ENCODE results near the gene TNIK.
"Not testable (repeated sequence)": the region's sequence is repeated elsewhere in the genome, so short reads cannot be mapped to it uniquely, and the experiment has no call there.

The TNIK gene

DNA sequence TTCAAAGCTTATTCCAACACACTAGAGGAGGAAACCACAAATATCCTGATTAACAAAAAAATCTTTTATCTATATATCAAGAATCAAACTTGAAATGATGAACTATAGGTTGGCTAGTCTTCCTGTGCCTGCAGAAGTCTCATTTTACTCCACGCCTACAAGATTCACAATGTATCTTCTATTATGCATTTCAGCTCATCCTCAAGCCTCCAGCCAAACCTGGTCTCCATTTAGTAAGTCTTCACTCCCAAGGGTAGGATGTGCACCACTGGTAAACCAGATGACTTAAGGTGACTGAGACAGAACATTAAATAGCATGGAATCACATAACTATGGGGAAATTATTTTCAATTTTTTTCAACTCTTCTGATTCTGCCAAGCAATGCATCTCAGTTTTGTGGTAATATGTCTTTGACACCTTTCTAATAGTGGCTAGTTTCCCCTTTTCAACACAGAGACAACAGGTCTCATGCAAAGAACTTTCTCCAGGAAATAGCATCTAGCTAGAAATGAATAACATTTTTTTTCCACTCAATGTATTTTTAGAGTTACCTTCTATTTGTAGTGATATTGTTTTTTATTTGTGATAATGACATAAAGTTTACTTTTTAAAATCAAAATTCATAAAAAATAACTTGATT lies 166.9 kb downstream of the TNIK start:
- Histone ChIP-seq H3K27ac (no peak overlapping the region), H3K36me3 (no peaks in the 10 kb centered on the region), H3K4me3 (no peak overlapping the region), H3K4me1 (peaks cover 0 to 39% (median 24%) of the 10 kb centered on the region in 4 donors), H3K9me3 (no peaks in the 10 kb centered on the region), H3K27me3 (no peaks in the 10 kb centered on the region)
- no peak for DNase-seq
- TF ChIP-seq, protein P1, sequence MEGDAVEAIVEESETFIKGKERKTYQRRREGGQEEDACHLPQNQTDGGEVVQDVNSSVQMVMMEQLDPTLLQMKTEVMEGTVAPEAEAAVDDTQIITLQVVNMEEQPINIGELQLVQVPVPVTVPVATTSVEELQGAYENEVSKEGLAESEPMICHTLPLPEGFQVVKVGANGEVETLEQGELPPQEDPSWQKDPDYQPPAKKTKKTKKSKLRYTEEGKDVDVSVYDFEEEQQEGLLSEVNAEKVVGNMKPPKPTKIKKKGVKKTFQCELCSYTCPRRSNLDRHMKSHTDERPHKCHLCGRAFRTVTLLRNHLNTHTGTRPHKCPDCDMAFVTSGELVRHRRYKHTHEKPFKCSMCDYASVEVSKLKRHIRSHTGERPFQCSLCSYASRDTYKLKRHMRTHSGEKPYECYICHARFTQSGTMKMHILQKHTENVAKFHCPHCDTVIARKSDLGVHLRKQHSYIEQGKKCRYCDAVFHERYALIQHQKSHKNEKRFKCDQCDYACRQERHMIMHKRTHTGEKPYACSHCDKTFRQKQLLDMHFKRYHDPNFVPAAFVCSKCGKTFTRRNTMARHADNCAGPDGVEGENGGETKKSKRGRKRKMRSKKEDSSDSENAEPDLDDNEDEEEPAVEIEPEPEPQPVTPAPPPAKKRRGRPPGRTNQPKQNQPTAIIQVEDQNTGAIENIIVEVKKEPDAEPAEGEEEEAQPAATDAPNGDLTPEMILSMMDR (IDR thresholded peaks at IDR 0.05): no peak
- intact Hi-C loops (cut with DNase I; ENCODE audit: low total_unique reads): no loop called here

GRCh38 chr3:171290680-171291079 lies 169.5 kb downstream of the TNIK start:
- intact Hi-C loops (cut with DNase I; ENCODE audit: low total_unique reads): no loop called here
- TF ChIP-seq, protein P1 (IDR thresholded peaks at IDR 0.05): no peak
- Histone ChIP-seq H3K4me3 (no peak overlapping the region), H3K27ac (no peak overlapping the region), H3K9me3 (no peaks in the 10 kb centered on the region), H3K36me3 (no peaks in the 10 kb centered on the region), H3K4me1 (peaks cover 0 to 23% (median 10%) of the 10 kb centered on the region in 4 donors), H3K27me3 (no peaks in the 10 kb centered on the region)
- DNase-seq: no peak

GRCh38 chr3:171289291-171289690 lies 170.9 kb downstream of the TNIK start:
- H3K27ac ChIP-seq: no peak overlapping the region
- H3K4me3 ChIP-seq: no peak overlapping the region
- H3K36me3 ChIP-seq: no peaks in the 10 kb centered on the region
- intact Hi-C loops (cut with DNase I; ENCODE audit: low total_unique reads): no loop called here
- H3K27me3 ChIP-seq: no peaks in the 10 kb centered on the region
- DNase-seq: no peak
- peaks cover 0 to 26% (median 9%) of the 10 kb centered on the region in 4 donors for H3K4me1 ChIP-seq
- TF ChIP-seq, protein P1 (IDR thresholded peaks at IDR 0.05): no peak
- H3K9me3 ChIP-seq: no peaks in the 10 kb centered on the region

DNA sequence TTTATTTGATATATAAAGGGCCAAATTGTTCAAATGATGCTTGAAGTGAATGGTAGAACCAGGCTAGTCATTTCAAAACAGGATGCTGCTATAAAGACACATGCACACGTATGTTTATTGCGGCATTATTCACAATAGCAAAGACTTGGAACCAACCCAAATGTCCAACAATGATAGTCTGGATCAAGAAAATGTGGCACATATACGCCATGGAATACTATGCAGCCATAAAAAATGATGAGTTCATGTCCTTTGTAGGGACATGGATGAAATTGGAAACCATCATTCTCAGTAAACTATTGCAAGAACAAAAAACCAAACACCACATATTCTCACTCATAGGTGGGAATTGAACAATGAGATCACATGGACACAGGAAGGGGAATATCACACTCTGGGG lies 172.4 kb downstream of the TNIK start:
- peaks cover 0 to 41% (median 21%) of the 10 kb centered on the region in 4 donors for H3K4me1 ChIP-seq
- H3K9me3 ChIP-seq; H3K27me3 ChIP-seq; H3K27ac ChIP-seq; H3K36me3 ChIP-seq; H3K4me3 ChIP-seq; DNase-seq; intact Hi-C loops (cut with DNase I; ENCODE audit: low total_unique reads): not testable (repeated sequence)

- Histone ChIP-seq H3K4me3 (no peak overlapping the region), H3K27me3 (no peaks in the 10 kb centered on the region), H3K36me3 (no peaks in the 10 kb centered on the region), H3K9me3 (no peaks in the 10 kb centered on the region), H3K4me1 (peaks cover 0 to 48% (median 26%) of the 10 kb centered on the region in 4 donors), H3K27ac (no peak overlapping the region)
- no peak for DNase-seq
- intact Hi-C loops (cut with DNase I; ENCODE audit: low total_unique reads): no loop called here
- TF ChIP-seq, protein P1 (IDR thresholded peaks at IDR 0.05): no peak
These were observed 173.5 kb downstream of the TNIK start for GRCh38 chr3:171286580-171287249.

GRCh38 chr3:171285287-171285686 lies 174.9 kb downstream of the TNIK start:
- H3K4me1 ChIP-seq: peaks cover 0 to 53% (median 26%) of the 10 kb centered on the region in 4 donors
- H3K36me3 ChIP-seq: no peaks in the 10 kb centered on the region
- H3K4me3 ChIP-seq: no peak overlapping the region
- no peaks in the 10 kb centered on the region for H3K27me3 ChIP-seq
- peak overlapping the region; percentile 25 to 79 for H3K27ac ChIP-seq
- intact Hi-C loops (cut with DNase I; ENCODE audit: low total_unique reads): no loop called here
- DNase-seq: no peak
- no peaks in the 10 kb centered on the region for H3K9me3 ChIP-seq
- TF ChIP-seq, protein P1 (IDR thresholded peaks at IDR 0.05): no peak

Measured in tibial artery (tissue), 4 donors.